Gastroesophageal sphincter (tissue), 3 donors: ENCODE data around the gene FOXO6.

Experiments
- CTCF ChIP-seq, 4 experiments: fragments of 200-600 bp in 2 of 4; fragments of 450-650 bp in 2 of 4; sonication (generic) in 1 of 4; IDR thresholded peaks; one replicate each; pipeline ENCODE4 v1.5.1; 2017 to 2019; ENCODE audit warnings: antibody characterized with exemption in 4 of 4, mild to moderate bottlenecking in 2 of 4, moderate library complexity in 2 of 4
- EP300 ChIP-seq: sonication (generic); formaldehyde crosslinking; IDR thresholded peaks from one replicate; pipeline ENCODE4 v1.6.1; 2017; ENCODE audit warnings: antibody characterized with exemption, mild to moderate bottlenecking
- POLR2A ChIP-seq, 2 donors: fragments of 450-650 bp; IDR thresholded peaks; one replicate each; pipeline ENCODE4 v1.6.1; 2017; ENCODE audit warnings: antibody characterized with exemption in 2 of 2, mild to moderate bottlenecking in 2 of 2, moderate library complexity in 1 of 2
- POLR2AphosphoS5 ChIP-seq: sonication (generic); formaldehyde crosslinking; IDR thresholded peaks from one replicate; pipeline ENCODE4 v1.6.1; 2017; ENCODE audit warnings: antibody characterized with exemption

- TF ChIP-seq CTCF (IDR thresholded peaks at IDR 0.05) (no peak), POLR2AphosphoS5 (no peak), POLR2A (IDR thresholded peaks at IDR 0.05) (no peak), EP300 (no peak)
These were observed 43.1 kb downstream of the FOXO6 start for GRCh38 chr1:41404308-41404761.
